B cell (primary cell): ENCODE measurements around the gene CTIF. TPM values are rescaled to one million over a fixed set of nuclear protein-coding genes. Genes with fewer than 3 reads are reported as not detected.

Experiments
- ATAC-seq: fragments of 200-7000 bp; cut with Tn5 transposase; one replicate; pipeline ENCODE4 v1.10.0; 2021; ENCODE audit warnings: low read depth, mild to moderate bottlenecking, moderate number of reproducible peaks, moderate library complexity
- CTCF ChIA-PET: fragments of 350-600 bp; sonication (Branson Sonifier 250); formaldehyde crosslinking; loops from one replicate; lab custom pipeline; 2021; ENCODE audit warnings: antibody characterized with exemption, inconsistent platforms; lab: Charles Lee
- POLR2A ChIA-PET: fragments of 350-600 bp; sonication (Branson Sonifier 250); formaldehyde crosslinking; loops from one replicate; lab custom pipeline; 2021; ENCODE audit warnings: antibody characterized with exemption; lab: Charles Lee
- DNase-seq: peaks from one replicate; pipeline ENCODE4 v3.0.0; 2013
- H2AFZ ChIP-seq: 2 replicates; pipeline ENCODE4 v1.6.1; 2012; ENCODE audit warnings: mild to moderate bottlenecking, low read depth, low read length; ENCODE audit not compliant: insufficient read depth, poor library complexity, severe bottlenecking
- H3K27ac ChIP-seq, 2 donors: 1 replicate in 1 of 2; 2 replicates in 1 of 2; pipeline ENCODE4 v1.5.1; 2012 to 2013; ENCODE audit warnings: low read length in 2 of 2, mild to moderate bottlenecking in 2 of 2, moderate library complexity in 1 of 2
- H3K27me3 ChIP-seq, 4 experiments: fragments of 200-600 bp in 1 of 4; sonication (generic) in 1 of 4; replicated peaks in 1 of 4; 1 replicate in 2 of 4; 2 replicates in 2 of 4; pipeline versions ENCODE4 v1.6.1 to v1.7.0; 2013 to 2016; ENCODE audit warnings: low read length in 3 of 4, mild to moderate bottlenecking in 2 of 4, mixed read lengths in 1 of 4, moderate library complexity in 1 of 4; ENCODE audit not compliant: insufficient read depth in 4 of 4, control insufficient read depth in 3 of 4; ENCODE audit errors: control extremely low read depth in 1 of 4
- H3K36me3 ChIP-seq, 2 experiments: replicated peaks in 1 of 2; 1 replicate in 1 of 2; 2 replicates in 1 of 2; pipeline versions ENCODE4 v1.6.1 to v1.7.1; 2013; ENCODE audit warnings: low read length in 1 of 2; ENCODE audit not compliant: insufficient read depth in 2 of 2, control insufficient read depth in 1 of 2; ENCODE audit errors: control extremely low read depth in 1 of 2, extremely low read depth in 1 of 2
- H3K4me1 ChIP-seq, 2 donors: fragments of 200-600 bp in 1 of 2; sonication (generic) in 1 of 2; 1 replicate in 1 of 2; 2 replicates in 1 of 2; pipeline versions ENCODE4 v1.5.1 to v1.6.1; 2013 to 2017; ENCODE audit warnings: low read length in 2 of 2; ENCODE audit not compliant: control insufficient read depth in 2 of 2, insufficient read depth in 2 of 2
- H3K4me2 ChIP-seq: replicated peaks from 2 replicates; pipeline ENCODE3; 2012; ENCODE audit warnings: mild to moderate bottlenecking, low read depth, low read length; ENCODE audit not compliant: poor library complexity, severe bottlenecking
- H3K4me3 ChIP-seq, 5 experiments: fragments of 200-600 bp in 1 of 5; sonication (generic) in 1 of 5; 1 replicate in 3 of 5; 2 replicates in 2 of 5; pipeline versions ENCODE4 v1.5.1 to v1.7.0; 2011 to 2016; ENCODE audit warnings: low read length in 4 of 5, mild to moderate bottlenecking in 4 of 5, low read depth in 2 of 5, control low read depth in 1 of 5, moderate library complexity in 1 of 5; ENCODE audit not compliant: insufficient read depth in 1 of 5; ENCODE audit errors: control extremely low read depth in 1 of 5, extremely low read depth in 1 of 5
- H3K79me2 ChIP-seq: fragments of 200-600 bp; sonication (generic); one replicate; pipeline ENCODE4 v1.6.0; 2016; ENCODE audit warnings: low read length; ENCODE audit not compliant: control insufficient read depth, insufficient read depth
- H3K9ac ChIP-seq: fragments of 200-600 bp; sonication (generic); 2 replicates; pipeline ENCODE4 v1.6.1; 2017; ENCODE audit warnings: mild to moderate bottlenecking, low read length, moderate library complexity
- H3K9me3 ChIP-seq, 3 donors: one replicate each; pipeline versions ENCODE4 v1.6.1 to v1.7.1; 2013; ENCODE audit warnings: low read length in 2 of 3; ENCODE audit not compliant: control insufficient read depth in 2 of 3, insufficient read depth in 1 of 3; ENCODE audit errors: control extremely low read depth in 1 of 3
- H4K20me1 ChIP-seq: 2 replicates; pipeline ENCODE4 v1.6.0; 2012; ENCODE audit warnings: mild to moderate bottlenecking, low read length; ENCODE audit not compliant: insufficient read depth, control insufficient read depth, poor library complexity, severe bottlenecking
- H3K27ac Mint-ChIP-seq: one replicate; pipeline ENCODE4 v1.8.0; 2021; ENCODE audit warnings: mixed read lengths
- H3K27me3 Mint-ChIP-seq: one replicate; pipeline ENCODE4 v1.8.0; 2021; ENCODE audit warnings: mixed read lengths
- H3K4me1 Mint-ChIP-seq: one replicate; pipeline ENCODE4 v1.8.0; 2021; ENCODE audit warnings: mixed read lengths
- H3K4me3 Mint-ChIP-seq: one replicate; pipeline ENCODE4 v1.8.0; 2021; ENCODE audit warnings: mixed read lengths
- H3K9me3 Mint-ChIP-seq: one replicate; pipeline ENCODE4 v1.8.0; 2022; ENCODE audit warnings: mixed read lengths; ENCODE audit not compliant: insufficient read depth
- CTCF ChIP-seq: fragments of 200-600 bp; IDR thresholded peaks from one replicate; pipeline ENCODE4 v1.8.0; 2022; ENCODE audit warnings: antibody characterized with exemption, mild to moderate bottlenecking
- EZH2 ChIP-seq: IDR thresholded peaks from 2 replicates; pipeline ENCODE4 v1.6.1; 2012; ENCODE audit warnings: borderline replicate concordance, low read depth, mild to moderate bottlenecking, moderate library complexity, low read length; ENCODE audit not compliant: insufficient read depth, poor library complexity, severe bottlenecking
- WGBS: methylation state at CpG from one replicate; pipeline ENCODE4 v1.1.5; 2013; ENCODE audit warnings: missing lambda C conversion rate; ENCODE audit not compliant: insufficient coverage; 5-methylcytosine and 5-hydroxymethylcytosine counted together
- intact Hi-C: fragments of 100-400 bp; cut with micrococcal nuclease; formaldehyde crosslinking; loops from one replicate; pipeline ENCODE4 v1.10.0; 2022
- polyA plus RNA-seq: library from polyadenylated mRNA; depleted of rRNA; stranded (reverse); fragments of >200 nt; gene quantifications from 2 replicates; pipeline ENCODE4 v1.2.3, GENCODE V29; 2012
- total RNA-seq, 2 donors: library from RNA; stranded (reverse); fragments of 120-200 nt in 1 of 2; gene quantifications; 1 replicate in 1 of 2; 2 replicates in 1 of 2; pipeline versions ENCODE4 v1.2.3 to v1.2.4, GENCODE V29; 2013 to 2022

The CTIF gene
- total and polyA plus RNA-seq, 2 donors (not counting 1 experiment from before 2014, with no cell fraction given): 3.6 to 16.2 TPM

GRCh38 chr18:48589797-48590519 is 51.1 kb downstream of the CTIF start:
- Histone ChIP-seq H3K36me3 (no peaks in the 10 kb centered on the region), H4K20me1 (no peaks in the 10 kb centered on the region), H3K27me3 (no peaks in the 10 kb centered on the region), H3K4me3 (no peak overlapping the region), H3K9ac (no peak overlapping the region), H3K79me2 (no peaks in the 10 kb centered on the region), H3K4me2 (no peak overlapping the region), H3K9me3 (no peaks in the 10 kb centered on the region), H3K27ac (no peak overlapping the region), H3K4me1 (no peaks in the 10 kb centered on the region), H2AFZ (no peak overlapping the region)
- H3K27ac Mint-ChIP-seq: no peak overlapping the region
- 84% methylated on average over 15 of the region's 15 CpGs for WGBS
- H3K4me3 Mint-ChIP-seq: no peak overlapping the region
- TF ChIP-seq CTCF (no peak), EZH2 (no peak)
- intact Hi-C loops: no loop called here
- ATAC-seq (no peak), DNase-seq (no peak)
- no peaks in the 10 kb centered on the region for H3K4me1 Mint-ChIP-seq
- CTCF ChIA-PET: no interaction called here
- POLR2A ChIA-PET: no interaction called here
- H3K9me3 Mint-ChIP-seq: no peaks in the 10 kb centered on the region
- H3K27me3 Mint-ChIP-seq: no peaks in the 10 kb centered on the region

GRCh38 chr18:48590678-48591077 is 51.8 kb downstream of the CTIF start:
- Mint-ChIP-seq H3K27ac (no peak overlapping the region), H3K9me3 (no peaks in the 10 kb centered on the region), H3K27me3 (no peaks in the 10 kb centered on the region), H3K4me3 (no peak overlapping the region), H3K4me1 (no peaks in the 10 kb centered on the region)
- Histone ChIP-seq H4K20me1 (no peaks in the 10 kb centered on the region), H3K36me3 (no peaks in the 10 kb centered on the region), H3K4me2 (no peak overlapping the region), H3K79me2 (no peaks in the 10 kb centered on the region), H3K27ac (no peak overlapping the region), H3K4me3 (no peak overlapping the region), H2AFZ (no peak overlapping the region), H3K9me3 (no peaks in the 10 kb centered on the region), H3K27me3 (no peaks in the 10 kb centered on the region), H3K4me1 (no peaks in the 10 kb centered on the region), H3K9ac (no peak overlapping the region)
- TF ChIP-seq EZH2 (no peak), CTCF (no peak)
- ChIA-PET CTCF (no interaction called here), POLR2A (no interaction called here)
- no peak for DNase-seq
- intact Hi-C loops: no loop called here
- ATAC-seq: no peak
- WGBS: 97% methylated on average over 4 of the region's 5 CpGs
